Measurements from ENCODE around the gene SNX30.

- TF ChIP-seq CTCF (IDR thresholded peaks at IDR 0.05; ENCODE audit: low read length) (no peak), EZH2 (IDR thresholded peaks at IDR 0.05; ENCODE audit: borderline replicate concordance, low read length) (no peak)
Observed at GRCh38 chr9:112894041-112894440, 143.5 kb downstream of the SNX30 start.
